IPS-NIHi11 (cell line): ENCODE measurements around the gene DHRS2.
"Not testable (repeated sequence)": the region's sequence is repeated elsewhere in the genome, so short reads cannot be mapped to it uniquely, and the experiment has no call there.

Experiments
- DNase-seq: peaks from one replicate; pipeline ENCODE4 v3.0.0; 2012; ENCODE audit warnings: mixed read lengths, low spot score

DHRS2 gene

GRCh38 chr14:23636317-23637211, at the start of gene DHRS2:
DHRS2 (plus strand) TSS chr14:23636364; CDS start chr14:23638865, 2,501 bp downstream.
- DNase-seq: no peak

- DNase-seq: peak; percentile 93
Measured at GRCh38 chr14:23588884-23589598, 47.1 kb upstream of the DHRS2 start.

GRCh38 chr14:23589606-23590005, 46.6 kb upstream of the DHRS2 start:
- DNase-seq: no peak

- DNase-seq: no peak
Measured at GRCh38 chr14:23590198-23590597, 46.0 kb upstream of the DHRS2 start.

- DNase-seq: not testable (repeated sequence)
Measured at GRCh38 chr14:23594191-23594590, 42.0 kb upstream of the DHRS2 start.

GRCh38 chr14:23600322-23600707, 35.8 kb upstream of the DHRS2 start:
- no peak for DNase-seq

- DNase-seq: no peak
Measured at GRCh38 chr14:23600806-23601205, 35.4 kb upstream of the DHRS2 start.

- no peak for DNase-seq
Measured at GRCh38 chr14:23601424-23601823, 34.7 kb upstream of the DHRS2 start.

- DNase-seq: no peak
Measured at GRCh38 chr14:23601845-23602180, 34.4 kb upstream of the DHRS2 start.

- DNase-seq: no peak
Measured at GRCh38 chr14:23602181-23603095, 33.7 kb upstream of the DHRS2 start.

GRCh38 chr14:23603103-23603502, 33.1 kb upstream of the DHRS2 start:
- DNase-seq: no peak

GRCh38 chr14:23604148-23604547, 32.0 kb upstream of the DHRS2 start:
- no peak for DNase-seq

- no peak for DNase-seq
Measured at GRCh38 chr14:23604675-23605170, 31.4 kb upstream of the DHRS2 start.

GRCh38 chr14:23605931-23606585, 30.1 kb upstream of the DHRS2 start:
- no peak for DNase-seq

GRCh38 chr14:23608454-23608853, 27.7 kb upstream of the DHRS2 start:
- no peak for DNase-seq

- no peak for DNase-seq
Measured at GRCh38 chr14:23609001-23609400, 27.2 kb upstream of the DHRS2 start.

- not testable (repeated sequence) for DNase-seq
Measured at GRCh38 chr14:23609411-23610089, 26.6 kb upstream of the DHRS2 start.

- no peak for DNase-seq
Measured at GRCh38 chr14:23610090-23610814, 25.9 kb upstream of the DHRS2 start.

GRCh38 chr14:23610815-23611289, 25.3 kb upstream of the DHRS2 start:
- DNase-seq: no peak

GRCh38 chr14:23612354-23612732, 23.8 kb upstream of the DHRS2 start:
- no peak for DNase-seq
